DMS153 treated with DMSO at 0.1 percent for 48 hours (cell line): ENCODE measurements around the gene ADAMTSL1.
"Not testable (repeated sequence)": the region's sequence is repeated elsewhere in the genome, so short reads cannot be mapped to it uniquely, and the experiment has no call there.

Experiments
- DNase-seq: peaks from one replicate; lab custom pipeline; 2025; ENCODE audit not compliant: unreplicated experiment; lab: John Stamatoyannopoulos, UW

The ADAMTSL1 gene

GRCh38 chr9:18849270-18849669 lies 375.3 kb downstream of the ADAMTSL1 start:
- DNase-seq = no peak

GRCh38 chr9:18849890-18850677 lies 376.1 kb downstream of the ADAMTSL1 start:
- no peak for DNase-seq

DNA sequence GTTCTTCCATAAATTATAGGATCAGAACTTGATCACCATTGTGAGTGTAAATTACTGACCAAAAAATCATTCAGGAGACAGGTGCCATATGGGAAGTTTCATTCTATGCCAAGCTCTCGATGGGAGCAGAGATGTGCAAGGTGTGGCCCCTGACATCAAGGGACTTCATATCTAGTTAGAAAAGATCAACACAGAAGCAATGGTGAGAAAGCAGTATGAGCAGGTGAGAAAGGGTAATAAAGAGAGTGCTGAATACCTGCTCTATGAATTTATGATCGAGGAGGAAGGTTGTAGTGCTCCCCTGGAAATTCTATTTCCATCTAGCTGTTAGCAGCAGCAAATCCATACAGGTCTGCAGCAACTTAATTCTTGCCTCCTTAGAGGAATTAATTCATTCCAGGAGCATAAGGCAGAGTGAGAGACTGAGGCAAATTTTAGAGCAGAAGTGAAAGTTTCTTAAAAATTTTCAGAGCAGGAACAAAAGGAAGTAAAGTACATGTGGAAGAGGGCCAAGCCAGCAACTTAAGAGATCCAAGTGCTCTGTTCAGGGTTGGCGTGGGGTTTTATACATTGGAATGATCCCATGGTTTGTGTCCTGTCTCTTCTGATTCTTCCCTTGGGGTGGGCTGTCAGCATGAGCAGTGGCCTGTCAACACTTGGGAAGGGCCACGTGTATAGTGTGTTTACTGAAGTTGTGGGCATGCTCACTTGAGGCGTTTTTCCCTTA lies 377.3 kb downstream of the ADAMTSL1 start:
- DNase-seq = no peak

GRCh38 chr9:18855656-18856055 lies 381.7 kb downstream of the ADAMTSL1 start:
- peak; percentile 8 for DNase-seq

DNA sequence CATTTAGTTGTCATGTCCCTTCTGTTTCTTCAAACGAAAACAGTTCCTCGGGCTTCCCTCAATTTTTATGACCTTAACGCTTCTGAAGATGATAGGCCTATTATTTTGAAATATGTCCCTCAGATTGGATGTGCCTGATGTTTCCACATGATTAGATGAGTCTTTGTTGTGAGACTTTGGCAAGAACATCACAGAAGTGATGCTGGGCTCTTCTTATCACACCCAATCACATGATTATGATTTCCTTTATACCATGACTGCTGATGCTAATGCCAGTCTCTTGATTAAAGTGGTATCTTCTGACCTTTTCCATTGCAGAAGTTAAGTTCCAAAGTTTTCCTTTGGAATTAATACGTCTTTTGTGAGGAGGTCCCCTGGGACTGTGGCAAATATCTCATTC lies 383.4 kb downstream of the ADAMTSL1 start:
- DNase-seq = no peak

GRCh38 chr9:18857769-18858168 lies 383.8 kb downstream of the ADAMTSL1 start:
- DNase-seq = no peak

- DNase-seq = no peak
Measured at GRCh38 chr9:18861609-18862544, 387.9 kb downstream of the ADAMTSL1 start.

DNA sequence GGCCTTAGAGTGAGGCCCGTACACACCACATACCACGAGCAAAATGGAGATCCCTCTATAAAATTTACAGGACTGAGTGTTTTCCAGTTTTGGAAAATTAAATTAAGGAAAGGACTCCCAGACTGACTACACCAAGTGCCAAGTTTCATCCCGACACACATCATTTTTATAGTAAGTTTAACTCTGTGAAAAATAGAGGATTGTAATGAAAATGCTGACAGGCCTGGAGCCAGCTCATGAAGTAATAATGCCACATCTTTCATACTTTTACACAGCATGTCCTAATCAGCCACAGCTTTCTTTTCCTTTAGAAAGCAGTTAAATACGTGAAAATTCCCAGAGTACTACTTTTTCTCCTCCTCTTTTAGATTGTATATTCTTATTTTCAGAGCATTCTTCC lies 389.8 kb downstream of the ADAMTSL1 start:
- no peak for DNase-seq

- no peak for DNase-seq
Measured at GRCh38 chr9:18864516-18864915, 390.6 kb downstream of the ADAMTSL1 start.

DNA sequence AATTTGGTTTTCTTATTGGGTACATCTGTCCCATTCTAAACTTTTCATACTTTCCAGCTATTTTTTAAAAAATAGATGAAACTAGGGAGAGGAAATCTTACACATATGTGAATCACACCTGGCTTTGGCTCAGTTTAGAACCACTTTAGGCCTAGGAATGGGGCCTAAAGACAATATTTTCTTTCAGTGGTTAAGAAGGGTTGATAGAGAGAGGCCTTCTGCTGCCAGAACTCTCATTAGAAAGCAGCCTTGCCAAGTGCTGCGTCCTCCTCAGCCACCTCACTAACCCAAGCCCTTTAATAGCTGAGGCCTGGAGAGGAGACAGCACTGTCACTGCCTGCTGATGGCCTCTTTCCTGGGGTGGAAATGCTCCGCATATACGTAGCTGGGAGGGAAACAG lies 391.6 kb downstream of the ADAMTSL1 start:
- DNase-seq = no peak

DNA sequence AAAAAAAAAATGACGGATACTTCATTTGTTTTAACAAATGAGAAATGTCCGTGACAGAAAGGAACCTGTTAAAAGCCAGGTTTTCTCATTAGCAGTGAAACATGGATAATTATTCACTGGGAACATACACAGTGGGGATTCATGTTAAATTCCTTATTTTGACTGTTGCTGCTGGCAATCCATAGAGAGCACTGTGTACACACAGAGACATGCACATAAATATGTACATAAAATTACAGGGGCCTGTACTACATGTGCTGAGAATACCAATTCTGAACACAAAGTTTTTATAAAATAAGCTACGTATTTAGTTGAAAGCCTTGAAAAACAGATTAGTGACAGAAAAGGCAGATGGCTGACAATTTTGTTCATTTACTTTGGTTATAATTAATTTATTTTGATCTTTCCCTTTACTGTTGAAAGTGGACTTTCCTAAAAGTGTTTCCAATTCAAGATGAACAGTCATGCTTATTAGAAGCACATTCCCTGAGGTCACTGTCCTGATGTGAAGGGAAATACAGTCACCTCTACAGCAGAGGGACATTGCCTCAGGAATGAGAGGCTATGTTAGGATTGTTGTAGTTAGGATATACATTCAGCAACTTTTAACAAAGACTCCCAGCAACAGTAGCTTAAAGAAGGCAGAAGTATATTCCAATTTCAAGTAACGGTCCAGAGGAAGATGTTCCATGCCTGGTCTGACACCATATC lies 392.3 kb downstream of the ADAMTSL1 start:
- no peak for DNase-seq

- no peak for DNase-seq
Measured at GRCh38 chr9:18869725-18870124, 395.8 kb downstream of the ADAMTSL1 start.

DNA sequence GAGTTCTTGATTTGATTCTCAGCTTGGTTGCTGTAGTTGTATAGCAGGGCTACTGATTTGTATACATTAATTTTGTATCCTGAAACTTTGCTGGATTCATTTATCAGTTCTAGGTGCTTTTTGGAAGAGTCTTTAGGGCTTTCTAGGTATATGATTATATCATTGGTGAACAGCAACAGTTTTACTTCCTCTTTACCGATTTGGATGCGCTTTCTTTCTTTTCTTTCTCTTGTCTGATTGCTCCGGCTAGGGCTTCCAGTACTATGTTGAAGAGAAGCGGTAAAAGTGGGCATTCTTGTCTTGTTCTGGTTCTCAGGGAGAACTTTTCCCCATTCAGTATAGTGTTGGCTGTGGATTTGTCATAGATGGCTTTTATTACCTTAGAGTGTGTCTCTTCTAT lies 400.1 kb downstream of the ADAMTSL1 start:
- DNase-seq = no peak

- DNase-seq = not testable (repeated sequence)
Measured at GRCh38 chr9:18874990-18875389, 401.0 kb downstream of the ADAMTSL1 start.

DNA sequence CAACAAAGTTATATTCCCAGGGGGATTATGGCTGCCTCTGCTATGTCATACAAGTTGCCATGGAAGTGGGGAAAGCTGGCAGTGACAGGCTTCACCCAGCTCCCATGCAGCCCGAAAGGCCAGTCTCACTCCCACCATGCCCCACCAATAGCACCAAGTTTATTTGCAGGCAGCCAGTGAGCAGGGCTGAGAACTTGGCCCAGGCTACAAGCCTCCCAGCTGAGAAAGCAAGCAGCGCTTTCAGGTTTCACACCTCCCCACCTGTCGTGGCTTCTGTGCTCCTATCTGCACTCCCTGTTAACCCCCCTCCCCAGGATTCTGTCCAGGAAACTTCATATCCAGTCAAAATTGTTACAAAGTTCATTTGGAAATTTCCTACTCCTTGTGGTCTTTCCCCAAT lies 404.0 kb downstream of the ADAMTSL1 start:
- no peak for DNase-seq

DNA sequence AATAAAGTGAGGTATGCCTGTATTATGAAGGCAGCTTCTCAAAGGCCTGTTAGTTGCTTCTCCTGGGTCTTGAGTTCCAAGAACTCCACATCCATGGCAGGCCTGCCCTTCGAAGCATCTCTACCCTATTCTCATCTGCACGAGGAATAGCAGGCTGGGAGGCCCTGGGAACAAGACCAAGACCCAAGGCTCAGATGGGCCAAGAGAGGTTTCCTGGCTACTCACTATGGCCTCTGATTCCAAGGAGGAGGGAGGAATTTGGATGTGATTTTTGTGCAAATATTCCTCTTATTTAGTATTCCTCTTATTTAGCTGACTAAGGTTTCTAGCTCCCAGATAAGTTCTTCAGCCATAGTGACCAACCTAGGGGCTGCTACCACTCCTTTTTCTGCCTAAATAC lies 407.8 kb downstream of the ADAMTSL1 start:
- no peak for DNase-seq

DNA sequence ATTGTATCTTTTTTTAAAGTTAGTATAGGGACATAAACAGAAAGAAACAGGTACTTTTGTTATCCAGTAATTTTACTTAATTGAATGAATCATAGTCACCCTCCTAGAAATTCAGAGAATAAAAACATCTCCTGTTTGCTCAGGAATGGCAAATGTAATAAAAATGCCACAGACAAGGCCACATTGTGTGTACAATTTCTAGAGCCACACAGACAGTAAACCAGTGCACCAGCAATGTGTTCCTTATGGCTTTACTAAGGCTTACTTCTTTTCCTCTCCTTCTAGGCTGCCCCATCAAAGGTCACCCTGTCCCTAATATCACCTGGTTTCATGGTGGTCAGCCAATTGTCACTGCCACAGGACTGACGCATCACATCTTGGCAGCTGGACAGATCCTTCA lies 413.6 kb downstream of the ADAMTSL1 start:
- no peak for DNase-seq

DNA sequence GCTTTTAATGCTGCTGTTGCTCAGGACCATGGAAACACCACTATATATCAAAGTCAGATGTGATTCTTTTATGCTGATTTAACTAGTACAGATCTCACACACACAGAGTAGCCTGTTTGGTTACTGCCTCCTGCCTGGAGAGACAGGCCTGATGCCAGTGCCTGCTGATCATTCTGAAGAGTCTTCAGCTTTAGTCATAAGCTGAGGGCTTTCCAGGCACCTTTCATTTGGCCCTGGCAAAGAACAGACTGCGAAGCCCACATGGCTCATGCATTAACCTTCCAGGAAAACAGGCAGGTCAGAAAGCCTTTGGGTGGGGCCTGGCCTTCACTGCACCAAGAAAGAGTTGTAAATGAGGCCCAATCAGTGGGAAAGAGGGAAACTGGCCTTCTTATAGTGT lies 414.3 kb downstream of the ADAMTSL1 start:
- DNase-seq = no peak

- DNase-seq = no peak
Measured at GRCh38 chr9:18889550-18889949, 415.6 kb downstream of the ADAMTSL1 start.

- no peak for DNase-seq
Measured at GRCh38 chr9:18890372-18890771, 416.4 kb downstream of the ADAMTSL1 start.
